Keratinocyte (primary cell): Measurements from ENCODE around the gene PLAU. TPM values are rescaled to one million over a fixed set of nuclear protein-coding genes. Genes with fewer than 3 reads are reported as not detected.
A peak's percentile ranks its signal among the peaks of the same experiment; 100 is the strongest.

Experiments used
- DNase-seq: peaks from one replicate; pipeline ENCODE4 v3.0.0-alpha.2; 2011; ENCODE audit warnings: low read depth, missing footprints, low spot score
- FAIRE-seq: peaks from 2 replicates; lab custom pipeline; 2011; peaks lifted over from hg19 to GRCh38; lab: Jason Lieb, UNC
- H2AFZ ChIP-seq: 2 replicates; pipeline ENCODE4 v1.6.0; 2012; ENCODE audit warnings: low read length, control low read depth, inconsistent platforms; ENCODE audit not compliant: control insufficient read depth
- H3K27ac ChIP-seq: 2 replicates; pipeline ENCODE4 v1.5.1; 2011; ENCODE audit warnings: low read length; ENCODE audit not compliant: control insufficient read depth, insufficient read depth
- H3K27me3 ChIP-seq: 3 replicates; pipeline ENCODE4 v1.6.0; 2011; ENCODE audit warnings: low read length; ENCODE audit not compliant: control insufficient read depth, insufficient read depth; ENCODE audit errors: extremely low read depth
- H3K36me3 ChIP-seq, 2 experiments: 2 replicates in 1 of 2; 3 replicates in 1 of 2; pipeline ENCODE4 v1.5.1; 2011; ENCODE audit warnings: low read length in 2 of 2, mild to moderate bottlenecking in 1 of 2; ENCODE audit not compliant: control insufficient read depth in 2 of 2, insufficient read depth in 2 of 2; ENCODE audit errors: extremely low read depth in 1 of 2
- H3K4me1 ChIP-seq: 3 replicates; pipeline ENCODE4 v1.5.1; 2011; ENCODE audit warnings: low read length; ENCODE audit not compliant: control insufficient read depth, insufficient read depth; ENCODE audit errors: extremely low read depth
- H3K4me2 ChIP-seq: 3 replicates; pipeline ENCODE4 v1.6.0; 2011; ENCODE audit warnings: low read depth, low read length; ENCODE audit not compliant: control insufficient read depth, insufficient read depth; ENCODE audit errors: extremely low read depth
- H3K4me3 ChIP-seq, 3 experiments: fragments of 200-600 bp in 1 of 3; sonication (generic) in 1 of 3; 2 replicates in 2 of 3; 3 replicates in 1 of 3; pipeline ENCODE4 v1.5.1; 2011 to 2016; ENCODE audit warnings: low read length in 3 of 3, mild to moderate bottlenecking in 3 of 3, control low read depth in 2 of 3, inconsistent platforms in 1 of 3, low read depth in 1 of 3, mixed read lengths in 1 of 3, mixed run types in 1 of 3, moderate library complexity in 1 of 3; ENCODE audit not compliant: control insufficient read depth in 2 of 3, insufficient read depth in 2 of 3; ENCODE audit errors: extremely low read depth in 1 of 3
- H3K79me2 ChIP-seq: 2 replicates; pipeline ENCODE4 v1.6.0; 2012; ENCODE audit warnings: low read length; ENCODE audit not compliant: control insufficient read depth, insufficient read depth
- H3K9ac ChIP-seq: 3 replicates; pipeline ENCODE4 v1.6.0; 2011; ENCODE audit warnings: low read length; ENCODE audit not compliant: control insufficient read depth, insufficient read depth; ENCODE audit errors: extremely low read depth
- H3K9me1 ChIP-seq: 3 replicates; pipeline ENCODE4 v1.6.0; 2011; ENCODE audit warnings: low read length; ENCODE audit not compliant: control insufficient read depth, insufficient read depth; ENCODE audit errors: extremely low read depth
- H3K9me3 ChIP-seq: 2 replicates; pipeline ENCODE4 v1.5.1; 2012; ENCODE audit warnings: low read depth, low read length; ENCODE audit not compliant: control insufficient read depth
- H4K20me1 ChIP-seq: 3 replicates; pipeline ENCODE4 v1.6.0; 2011; ENCODE audit warnings: low read length; ENCODE audit not compliant: control insufficient read depth, insufficient read depth; ENCODE audit errors: extremely low read depth
- EZH2 ChIP-seq: IDR thresholded peaks from one replicate; pipeline ENCODE4 v1.6.1; 2012; ENCODE audit warnings: inconsistent platforms, mild to moderate bottlenecking, low read length, moderate library complexity
- dilution Hi-C: fragments of 300-500 bp; cut with MboI; formaldehyde crosslinking; loops from one replicate; pipeline ENCODE4 v1.7.0; 2020; ENCODE audit warnings: low sequenced_read_pairs; ENCODE audit not compliant: extremely low pct_ligation_motif_present
- polyA plus RNA-seq, 5 experiments: library from polyadenylated mRNA; depleted of rRNA in 3 of 5; stranded (reverse) in 3 of 5; stranded (forward) in 1 of 5; unstranded in 1 of 5; fragments of >200 nt; gene quantifications; 1 replicate in 1 of 5; 2 replicates in 3 of 5; 3 replicates in 1 of 5; pipeline versions ENCODE4 v1.2.1 to v1.2.3, GENCODE V29; 2011 to 2012; ENCODE audit warnings: missing spikeins in 2 of 5, low read depth in 1 of 5, low replicate concordance in 1 of 5
- TF ChIP-seq, protein P1 (sequence below), 3 experiments: IDR thresholded peaks in 1 of 3; conservative IDR thresholded peaks in 1 of 3; optimal IDR thresholded peaks in 1 of 3; 2 replicates in 2 of 3; 3 replicates in 1 of 3; pipeline versions ENCODE3 to v1.5.1; 2011; ENCODE audit warnings: low read length in 3 of 3, mild to moderate bottlenecking in 3 of 3, moderate library complexity in 2 of 3, control low read depth in 1 of 3, inconsistent platforms in 1 of 3; ENCODE audit not compliant: insufficient read depth in 2 of 3; ENCODE audit errors: extremely low read depth in 1 of 3

Gene PLAU
- polyA plus RNA-seq, 1 donor (not counting 4 experiments of a cell fraction or from before 2014, with no cell fraction given) = 262 TPM

DNA sequence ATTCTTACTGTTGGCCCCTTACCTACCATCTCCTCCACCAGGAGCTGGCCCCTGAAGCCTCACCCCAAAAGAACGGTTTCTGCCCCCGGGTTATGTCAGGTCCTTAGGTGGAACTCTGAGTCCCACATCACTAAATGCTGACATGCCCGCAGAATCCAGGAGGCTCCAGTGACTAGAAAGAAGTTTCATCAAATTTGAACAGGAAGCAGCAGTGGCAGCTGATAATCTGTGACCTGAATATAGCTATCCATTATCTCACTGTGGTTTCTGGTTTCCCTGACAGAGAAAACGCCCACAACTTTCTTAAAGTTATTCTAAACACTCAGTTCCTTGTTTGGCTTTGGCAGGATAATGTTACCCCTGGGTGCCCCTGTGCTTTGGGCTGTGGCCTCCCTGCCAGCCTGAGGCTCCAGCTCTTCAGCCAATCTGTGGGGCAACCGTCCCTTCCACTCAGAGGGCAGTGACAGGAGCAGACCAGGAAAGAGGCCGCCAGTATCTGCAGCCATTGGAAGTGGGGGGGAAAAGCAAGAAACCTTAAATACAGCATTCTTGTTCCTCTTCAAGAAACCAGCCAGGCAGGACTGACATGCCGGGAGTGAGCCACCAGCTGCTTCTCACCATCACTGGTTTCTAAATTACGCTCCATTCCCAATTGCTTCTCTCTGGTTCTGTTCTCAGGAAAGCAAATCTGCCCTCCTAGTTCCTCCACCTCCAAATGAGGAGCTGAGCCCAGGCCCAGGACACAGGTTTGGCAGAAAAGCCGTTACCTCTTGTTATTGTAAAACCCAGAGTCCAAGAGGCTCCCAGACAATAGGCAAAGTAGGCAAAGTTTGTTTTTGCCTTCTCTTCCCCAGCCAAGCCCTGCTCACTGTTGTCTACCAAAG is 45.8 kb downstream of the PLAU start:
- TF ChIP-seq, protein P1, sequence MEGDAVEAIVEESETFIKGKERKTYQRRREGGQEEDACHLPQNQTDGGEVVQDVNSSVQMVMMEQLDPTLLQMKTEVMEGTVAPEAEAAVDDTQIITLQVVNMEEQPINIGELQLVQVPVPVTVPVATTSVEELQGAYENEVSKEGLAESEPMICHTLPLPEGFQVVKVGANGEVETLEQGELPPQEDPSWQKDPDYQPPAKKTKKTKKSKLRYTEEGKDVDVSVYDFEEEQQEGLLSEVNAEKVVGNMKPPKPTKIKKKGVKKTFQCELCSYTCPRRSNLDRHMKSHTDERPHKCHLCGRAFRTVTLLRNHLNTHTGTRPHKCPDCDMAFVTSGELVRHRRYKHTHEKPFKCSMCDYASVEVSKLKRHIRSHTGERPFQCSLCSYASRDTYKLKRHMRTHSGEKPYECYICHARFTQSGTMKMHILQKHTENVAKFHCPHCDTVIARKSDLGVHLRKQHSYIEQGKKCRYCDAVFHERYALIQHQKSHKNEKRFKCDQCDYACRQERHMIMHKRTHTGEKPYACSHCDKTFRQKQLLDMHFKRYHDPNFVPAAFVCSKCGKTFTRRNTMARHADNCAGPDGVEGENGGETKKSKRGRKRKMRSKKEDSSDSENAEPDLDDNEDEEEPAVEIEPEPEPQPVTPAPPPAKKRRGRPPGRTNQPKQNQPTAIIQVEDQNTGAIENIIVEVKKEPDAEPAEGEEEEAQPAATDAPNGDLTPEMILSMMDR (optimal IDR thresholded peaks at IDR 0.05 in 1 of 3, IDR thresholded peaks at IDR 0.05 in 1 of 3, conservative IDR thresholded peaks at IDR 0.05 in 1 of 3; ENCODE audit: extremely low read depth in 1 of 3, insufficient read depth in 2 of 3, low read length in 3 of 3) = no peak
- no peak for TF ChIP-seq EZH2
- FAIRE-seq (no peak), DNase-seq (no peak)
- H3K9me3 ChIP-seq = no peaks in the 10 kb centered on the region
- H3K36me3 ChIP-seq = no peaks in the 10 kb centered on the region
- no peaks in the 10 kb centered on the region for H3K27me3 ChIP-seq
- H2AFZ ChIP-seq = peak overlapping the region; percentile 68
- peaks cover 7% of the 10 kb centered on the region for H3K4me1 ChIP-seq
- dilution Hi-C loops = no loop called here
- no peak overlapping the region for H3K9ac ChIP-seq
- no peak overlapping the region for H3K27ac ChIP-seq
- H3K9me1 ChIP-seq = peaks cover 2% of the 10 kb centered on the region
- no peak overlapping the region for H3K4me2 ChIP-seq
- no peaks in the 10 kb centered on the region for H3K79me2 ChIP-seq
- H4K20me1 ChIP-seq = no peaks in the 10 kb centered on the region
- no peak overlapping the region for H3K4me3 ChIP-seq

DNA sequence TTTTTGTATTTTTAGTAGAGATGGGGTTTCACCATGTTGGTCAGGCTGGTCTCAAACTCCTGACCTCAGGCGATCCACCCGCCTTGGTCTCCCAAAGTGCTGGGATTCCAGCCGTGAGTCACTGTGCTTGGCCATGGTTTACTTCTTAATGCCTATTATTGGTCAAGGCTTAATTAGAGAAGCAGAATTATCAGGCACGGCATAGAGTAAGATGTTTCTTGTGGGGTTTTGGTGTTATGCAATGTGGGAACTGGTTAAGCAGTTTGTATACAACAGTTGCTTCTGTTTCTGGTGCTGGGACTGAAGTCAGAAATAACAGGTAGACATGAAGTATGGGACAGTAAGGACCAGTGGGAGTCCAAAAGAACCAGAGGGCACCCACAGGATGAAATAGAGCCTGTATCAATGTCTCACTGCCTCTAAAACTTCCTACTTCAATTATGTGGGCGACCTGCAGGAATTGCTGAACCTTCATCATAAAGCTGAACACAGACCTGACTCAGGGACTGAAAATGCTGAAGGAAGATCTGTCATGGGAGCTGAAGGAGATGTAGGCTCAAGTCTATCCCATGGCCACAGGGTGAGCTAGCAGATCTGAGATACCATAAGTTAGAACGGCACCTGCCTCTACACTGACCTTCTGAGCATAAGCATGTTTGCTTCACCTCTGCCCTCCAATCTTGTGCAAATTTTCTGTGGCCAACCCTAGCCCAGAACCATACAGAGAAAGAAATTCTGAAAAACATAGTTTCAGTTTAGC is 48.7 kb downstream of the PLAU start:
- DNase-seq (no peak), FAIRE-seq (no peak)
- Histone ChIP-seq H2AFZ (no peak overlapping the region), H3K79me2 (no peaks in the 10 kb centered on the region), H3K9me3 (no peaks in the 10 kb centered on the region), H3K4me1 (peaks cover 8% of the 10 kb centered on the region), H3K4me3 (no peak overlapping the region), H3K4me2 (no peak overlapping the region), H3K9ac (no peak overlapping the region), H3K27ac (no peak overlapping the region), H3K36me3 (no peaks in the 10 kb centered on the region), H3K27me3 (no peaks in the 10 kb centered on the region), H3K9me1 (peaks cover 2% of the 10 kb centered on the region), H4K20me1 (no peaks in the 10 kb centered on the region)
- dilution Hi-C loops = no loop called here
- TF ChIP-seq, protein P1 (optimal IDR thresholded peaks at IDR 0.05 in 1 of 3, IDR thresholded peaks at IDR 0.05 in 1 of 3, conservative IDR thresholded peaks at IDR 0.05 in 1 of 3; ENCODE audit: extremely low read depth in 1 of 3, insufficient read depth in 2 of 3, low read length in 3 of 3) = no peak
- no peak for TF ChIP-seq EZH2
